HEK293 (cell line): ENCODE measurements around the gene HMMR.

ENCODE experiments used
- CTCF ChIA-PET: fragments of 350-600 bp; formaldehyde crosslinking; extraction: SDS; loops from one replicate; lab custom pipeline; 2021; ENCODE audit warnings: antibody characterized with exemption; lab: Yijun Ruan, JAX
- POLR2A ChIA-PET: fragments of 300-600 bp; formaldehyde crosslinking; extraction: SDS; loops from one replicate; lab custom pipeline; 2020; ENCODE audit warnings: antibody characterized with exemption, inconsistent platforms; lab: Yijun Ruan, JAX
- H3K27ac ChIP-seq: fragments of 200-500 bp; sonication (Bioruptor generic); 2 replicates; pipeline ENCODE4 v1.5.1; 2014; ENCODE audit warnings: low read depth, low read length, control low read depth, inconsistent platforms; ENCODE audit errors: extremely low read depth
- H3K36me3 ChIP-seq, 2 experiments: fragments of 200-500 bp in 1 of 2; sonication (Bioruptor generic) in 1 of 2; 1 replicate in 1 of 2; 2 replicates in 1 of 2; pipeline ENCODE4 v1.5.1; 2014 to 2017; ENCODE audit warnings: inconsistent platforms in 2 of 2, low read length in 2 of 2; ENCODE audit not compliant: control insufficient read depth in 2 of 2, insufficient read depth in 1 of 2
- H3K4me1 ChIP-seq: fragments of 200-500 bp; sonication (Bioruptor generic); 2 replicates; pipeline ENCODE4 v1.5.1; 2014; ENCODE audit warnings: mild to moderate bottlenecking, low read length, inconsistent platforms; ENCODE audit not compliant: control insufficient read depth, insufficient read depth
- H3K4me3 ChIP-seq: 2 replicates; pipeline ENCODE4 v1.5.1; 2011; ENCODE audit warnings: low read depth, mild to moderate bottlenecking, control low read depth, low read length, moderate library complexity
- H3K9me3 ChIP-seq: fragments of 200-500 bp; sonication (Bioruptor generic); 2 replicates; pipeline ENCODE4 v1.5.1; 2014; ENCODE audit warnings: low read depth, low read length, inconsistent platforms; ENCODE audit not compliant: control insufficient read depth, insufficient read depth
- BCL6B ChIP-seq: fragments of 450-650 bp; formaldehyde crosslinking; IDR thresholded peaks from 2 replicates; pipeline ENCODE4 v1.5.1; 2017; ENCODE audit warnings: missing biosample characterization, missing genetic modification characterization
- FEZF1 ChIP-seq: fragments of 450-650 bp; formaldehyde crosslinking; IDR thresholded peaks from 2 replicates; pipeline ENCODE4 v1.5.1; 2016; ENCODE audit warnings: missing biosample characterization, missing genetic modification characterization
- HOXC10 ChIP-seq: sonication (generic); formaldehyde crosslinking; IDR thresholded peaks from 2 replicates; pipeline ENCODE4 v1.8.1; 2023; ENCODE audit warnings: mild to moderate bottlenecking, missing genetic modification reagents
- IKZF3 ChIP-seq: fragments of 450-650 bp; IDR thresholded peaks from 2 replicates; pipeline ENCODE4 v1.5.0; 2018; ENCODE audit warnings: missing biosample characterization, mild to moderate bottlenecking, missing genetic modification characterization, moderate library complexity
- MZF1 ChIP-seq: fragments of 450-650 bp; formaldehyde crosslinking; IDR thresholded peaks from 2 replicates; pipeline ENCODE4 v1.5.1; 2017; ENCODE audit warnings: missing biosample characterization, missing genetic modification characterization, borderline replicate concordance
- OSR2 ChIP-seq: fragments of 450-650 bp; formaldehyde crosslinking; IDR thresholded peaks from 2 replicates; pipeline ENCODE4 v1.5.1; 2016; ENCODE audit warnings: missing biosample characterization, missing genetic modification characterization
- PRDM6 ChIP-seq: fragments of 450-650 bp; formaldehyde crosslinking; IDR thresholded peaks from 2 replicates; pipeline ENCODE4 v1.5.1; 2017; ENCODE audit warnings: missing biosample characterization, missing genetic modification characterization
- ZBTB17 ChIP-seq: fragments of 450-650 bp; formaldehyde crosslinking; IDR thresholded peaks from 2 replicates; pipeline ENCODE4 v1.5.1; 2016; ENCODE audit warnings: missing biosample characterization, missing genetic modification characterization
- ZBTB48 ChIP-seq: fragments of 450-650 bp; formaldehyde crosslinking; IDR thresholded peaks from 2 replicates; pipeline ENCODE4 v1.5.1; 2016; ENCODE audit warnings: missing biosample characterization, missing genetic modification characterization
- ZFP37 ChIP-seq: fragments of 450-650 bp; formaldehyde crosslinking; IDR thresholded peaks from 2 replicates; pipeline ENCODE4 v1.5.1; 2016; ENCODE audit warnings: missing biosample characterization, missing genetic modification characterization
- ZNF10 ChIP-seq: fragments of 450-650 bp; formaldehyde crosslinking; IDR thresholded peaks from 2 replicates; pipeline ENCODE4 v1.5.1; 2017; ENCODE audit warnings: missing biosample characterization, missing genetic modification characterization
- ZNF148 ChIP-seq: fragments of 450-650 bp; formaldehyde crosslinking; IDR thresholded peaks from 2 replicates; pipeline ENCODE4 v1.5.0; 2017; ENCODE audit warnings: missing biosample characterization, missing genetic modification characterization, borderline replicate concordance
- ZNF16 ChIP-seq: fragments of 450-650 bp; formaldehyde crosslinking; IDR thresholded peaks from 2 replicates; pipeline ENCODE4 v1.5.1; 2016; ENCODE audit warnings: low read depth, missing biosample characterization, missing genetic modification characterization
- ZNF2 ChIP-seq: fragments of 450-650 bp; formaldehyde crosslinking; IDR thresholded peaks from 2 replicates; pipeline ENCODE4 v1.5.1; 2016; ENCODE audit warnings: missing biosample characterization, missing genetic modification characterization
- ZNF488 ChIP-seq: fragments of 450-650 bp; formaldehyde crosslinking; IDR thresholded peaks from 2 replicates; pipeline ENCODE4 v1.5.1; 2016; ENCODE audit warnings: missing biosample characterization, missing genetic modification characterization
- ZNF561 ChIP-seq: fragments of 450-650 bp; IDR thresholded peaks from 2 replicates; pipeline ENCODE4 v1.5.1; 2018; ENCODE audit warnings: missing biosample characterization, missing genetic modification characterization, borderline replicate concordance
- ZNF610 ChIP-seq: fragments of 450-650 bp; formaldehyde crosslinking; IDR thresholded peaks from 2 replicates; pipeline ENCODE4 v1.5.1; 2016; ENCODE audit warnings: missing biosample characterization, missing genetic modification characterization, borderline replicate concordance
- ZNF658 ChIP-seq: fragments of 450-650 bp; formaldehyde crosslinking; IDR thresholded peaks from 2 replicates; pipeline ENCODE4; 2016; ENCODE audit warnings: missing biosample characterization, missing genetic modification characterization
- ZNF701 ChIP-seq: fragments of 450-650 bp; formaldehyde crosslinking; IDR thresholded peaks from 2 replicates; pipeline ENCODE4 v1.5.1; 2016; ENCODE audit warnings: missing biosample characterization, missing genetic modification characterization
- ZNF837 ChIP-seq: fragments of 450-650 bp; formaldehyde crosslinking; IDR thresholded peaks from 2 replicates; pipeline ENCODE4 v1.5.1; 2016; ENCODE audit warnings: missing biosample characterization, missing genetic modification characterization
- ZNF843 ChIP-seq: fragments of 450-650 bp; formaldehyde crosslinking; IDR thresholded peaks from 2 replicates; pipeline ENCODE4 v1.5.1; 2016; ENCODE audit warnings: missing biosample characterization, missing genetic modification characterization
- TF ChIP-seq, protein P1 (sequence below): fragments of 450-650 bp; formaldehyde crosslinking; IDR thresholded peaks from 2 replicates; pipeline ENCODE4 v1.5.1; 2016; ENCODE audit warnings: missing biosample characterization, missing genetic modification characterization, borderline replicate concordance

The HMMR gene

DNA sequence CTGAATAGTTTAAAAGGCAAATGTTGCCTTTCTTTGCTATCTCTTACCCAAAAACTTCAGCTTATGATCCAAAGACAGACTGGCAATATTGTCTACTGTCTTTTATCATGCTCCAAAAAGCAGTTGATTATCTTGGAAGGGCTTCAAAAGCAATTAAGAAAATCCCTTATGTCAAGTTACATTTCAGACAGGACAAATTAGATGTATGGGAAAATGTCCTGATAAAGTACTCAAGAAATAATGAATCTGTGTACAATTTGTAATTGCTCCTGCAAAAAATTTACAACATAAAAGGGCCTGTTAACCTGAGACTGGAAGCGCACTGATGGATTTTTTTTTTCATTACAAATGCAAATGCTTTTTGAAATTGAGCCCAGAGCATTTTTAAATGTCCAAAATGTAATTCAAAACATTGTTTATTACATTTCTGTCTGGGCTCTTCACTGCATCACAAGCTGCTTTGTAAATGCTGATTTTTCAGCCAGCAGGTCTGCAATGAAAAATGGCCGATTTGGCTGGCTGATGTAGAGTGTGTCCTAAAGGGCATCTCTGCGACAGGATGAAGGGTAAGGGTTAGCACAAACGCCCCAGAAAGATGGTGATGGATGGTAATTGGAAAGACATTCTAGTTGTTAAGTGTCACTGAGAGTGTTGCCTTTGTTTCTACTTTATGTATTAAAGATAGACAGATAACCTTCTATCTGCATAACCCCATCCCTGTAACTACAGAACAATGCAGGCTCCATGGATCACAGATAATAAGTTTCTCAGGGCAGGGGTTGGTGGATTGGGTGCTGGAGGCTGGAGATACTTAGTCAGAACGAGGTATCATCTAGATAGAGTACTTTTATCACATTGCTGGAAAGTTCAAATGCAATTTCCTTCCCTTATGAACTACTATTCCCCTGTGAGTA lies 72.0 kb downstream of the HMMR start:
- Histone ChIP-seq H3K27ac (no peak overlapping the region), H3K9me3 (no peaks in the 10 kb centered on the region), H3K4me1 (peaks cover 13% of the 10 kb centered on the region), H3K36me3 (no peaks in the 10 kb centered on the region), H3K4me3 (no peak overlapping the region)
- CTCF ChIA-PET, result no interaction called here
- no peak for TF ChIP-seq HOXC10 (CRISPR knock-in tag)
- no peak for TF ChIP-seq IKZF3 (tag by site-specific recombination)
- TF ChIP-seq ZNF16, result no peak
- TF ChIP-seq ZNF658 (tag by site-specific recombination), result no peak
- no peak for TF ChIP-seq ZBTB48
- TF ChIP-seq ZNF148 (tag by site-specific recombination), result no peak
- TF ChIP-seq ZNF837 (tag by site-specific recombination), result no peak
- TF ChIP-seq OSR2 (tag by site-specific recombination), result peak; percentile 23; the same call in 1 of the 2 replicates
- TF ChIP-seq ZNF10 (tag by site-specific recombination), result no peak
- peak; percentile 69 for TF ChIP-seq PRDM6 (tag by site-specific recombination)
- no peak for TF ChIP-seq ZFP37 (tag by site-specific recombination)
- TF ChIP-seq MZF1 (tag by site-specific recombination), result no peak
- no peak for TF ChIP-seq ZNF2 (tag by site-specific recombination)
- 0 out of 2 replicates have a peak, but pooled peaks have one; percentile 36 for TF ChIP-seq ZBTB17 (tag by site-specific recombination)
- TF ChIP-seq ZNF561 (tag by site-specific recombination), result no peak
- 0 out of 2 replicates have a peak, but pooled peaks have one; percentile 38 for TF ChIP-seq FEZF1
- no peak for TF ChIP-seq BCL6B (tag by site-specific recombination)
- TF ChIP-seq, protein P1, sequence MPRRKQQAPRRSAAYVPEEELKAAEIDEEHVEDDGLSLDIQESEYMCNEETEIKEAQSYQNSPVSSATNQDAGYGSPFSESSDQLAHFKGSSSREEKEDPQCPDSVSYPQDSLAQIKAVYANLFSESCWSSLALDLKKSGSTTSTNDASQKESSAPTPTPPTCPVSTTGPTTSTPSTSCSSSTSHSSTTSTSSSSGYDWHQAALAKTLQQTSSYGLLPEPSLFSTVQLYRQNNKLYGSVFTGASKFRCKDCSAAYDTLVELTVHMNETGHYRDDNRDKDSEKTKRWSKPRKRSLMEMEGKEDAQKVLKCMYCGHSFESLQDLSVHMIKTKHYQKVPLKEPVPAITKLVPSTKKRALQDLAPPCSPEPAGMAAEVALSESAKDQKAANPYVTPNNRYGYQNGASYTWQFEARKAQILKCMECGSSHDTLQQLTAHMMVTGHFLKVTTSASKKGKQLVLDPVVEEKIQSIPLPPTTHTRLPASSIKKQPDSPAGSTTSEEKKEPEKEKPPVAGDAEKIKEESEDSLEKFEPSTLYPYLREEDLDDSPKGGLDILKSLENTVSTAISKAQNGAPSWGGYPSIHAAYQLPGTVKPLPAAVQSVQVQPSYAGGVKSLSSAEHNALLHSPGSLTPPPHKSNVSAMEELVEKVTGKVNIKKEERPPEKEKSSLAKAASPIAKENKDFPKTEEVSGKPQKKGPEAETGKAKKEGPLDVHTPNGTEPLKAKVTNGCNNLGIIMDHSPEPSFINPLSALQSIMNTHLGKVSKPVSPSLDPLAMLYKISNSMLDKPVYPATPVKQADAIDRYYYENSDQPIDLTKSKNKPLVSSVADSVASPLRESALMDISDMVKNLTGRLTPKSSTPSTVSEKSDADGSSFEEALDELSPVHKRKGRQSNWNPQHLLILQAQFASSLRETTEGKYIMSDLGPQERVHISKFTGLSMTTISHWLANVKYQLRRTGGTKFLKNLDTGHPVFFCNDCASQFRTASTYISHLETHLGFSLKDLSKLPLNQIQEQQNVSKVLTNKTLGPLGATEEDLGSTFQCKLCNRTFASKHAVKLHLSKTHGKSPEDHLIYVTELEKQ (tag by site-specific recombination), result no peak
- no peak for TF ChIP-seq ZNF610 (tag by site-specific recombination)
- no peak for TF ChIP-seq ZNF843 (tag by site-specific recombination)
- TF ChIP-seq ZNF488, result no peak
- no peak for TF ChIP-seq ZNF701
- POLR2A ChIA-PET, result interaction anchor here (1.3 kb wide), 1 partner anchor 71 kb away, joined by 4 read pairs; the partner anchor contains the start of gene HMMR
